ENCODE data around the gene RBM6. TPM values are rescaled to one million over a fixed set of nuclear protein-coding genes. Genes with fewer than 3 reads are reported as not detected.

The RBM6 gene
- total RNA-seq, 2 experiments from 2014 or later: 99.3 to 106 TPM

GRCh38 chr3:49911611-49912010, 28.3 kb upstream of the RBM6 start:
- DNase-seq (no peak), ATAC-seq (ENCODE audit: poor library complexity) (no peak)
- CTCF ChIA-PET: no interaction called here
- Histone ChIP-seq H3K4me3 (ENCODE audit: low read length) (no peak overlapping the region), H3K36me3 (ENCODE audit: insufficient read depth, low read length) (peaks cover 38% of the 10 kb centered on the region), H3K9me3 (ENCODE audit: control insufficient read depth in 1 of 2, insufficient read depth in 1 of 2, low read length in 2 of 2) (no peaks in the 10 kb centered on the region), H3K27me3 (ENCODE audit: control insufficient read depth in 1 of 2, insufficient read depth in 2 of 2, low read length in 2 of 2) (no peaks in the 10 kb centered on the region), H3K4me1 (ENCODE audit: insufficient read depth, low read length) (peaks cover 5% of the 10 kb centered on the region), H3K27ac (ENCODE audit: low read depth in 1 of 2, low read length in 2 of 2) (no peak overlapping the region)
- TF ChIP-seq CTCF (IDR thresholded peaks at IDR 0.05): no peak
- no peak overlapping the region for H3K27ac Mint-ChIP-seq
- no peaks in the 10 kb centered on the region for H3K9me3 Mint-ChIP-seq
- H3K27me3 Mint-ChIP-seq: no peaks in the 10 kb centered on the region
- no peak overlapping the region for H3K4me3 Mint-ChIP-seq
- POLR2A ChIA-PET: no interaction called here
- intact Hi-C loops (cut with DNase I, micrococcal nuclease): loop anchor here in 1 of 2 experiments (5.0 kb wide), 1 partner anchor 39 kb away; no protein-coding TSS in a partner anchor
- peaks cover 8% of the 10 kb centered on the region for H3K4me1 Mint-ChIP-seq (ENCODE audit: low read depth)
- H3K36me3 Mint-ChIP-seq (ENCODE audit: low read depth): peaks cover 38% of the 10 kb centered on the region

GRCh38 chr3:49912881-49913281, 27.1 kb upstream of the RBM6 start:
- H3K27me3 ChIP-seq (ENCODE audit: control insufficient read depth in 1 of 2, insufficient read depth in 2 of 2, low read length in 2 of 2): no peaks in the 10 kb centered on the region
- H3K27ac ChIP-seq (ENCODE audit: low read depth in 1 of 2, low read length in 2 of 2): no peak overlapping the region
- no peaks in the 10 kb centered on the region for H3K9me3 ChIP-seq (ENCODE audit: control insufficient read depth in 1 of 2, insufficient read depth in 1 of 2, low read length in 2 of 2)
- Mint-ChIP-seq H3K4me1 (ENCODE audit: low read depth) (no peaks in the 10 kb centered on the region), H3K4me3 (no peak overlapping the region), H3K27ac (no peak overlapping the region), H3K9me3 (no peaks in the 10 kb centered on the region), H3K27me3 (no peaks in the 10 kb centered on the region), H3K36me3 (ENCODE audit: low read depth) (peaks cover 38% of the 10 kb centered on the region)
- no peak for TF ChIP-seq CTCF (IDR thresholded peaks at IDR 0.05)
- peaks cover 41% of the 10 kb centered on the region for H3K36me3 ChIP-seq (ENCODE audit: insufficient read depth, low read length)
- ATAC-seq (ENCODE audit: poor library complexity) (no peak), DNase-seq (no peak)
- H3K4me1 ChIP-seq (ENCODE audit: insufficient read depth, low read length): no peaks in the 10 kb centered on the region
- intact Hi-C loops (cut with DNase I, micrococcal nuclease): loop anchor here in 1 of 2 experiments (5.0 kb wide), 1 partner anchor 41 kb away; no protein-coding TSS in a partner anchor
- POLR2A ChIA-PET: no interaction called here
- CTCF ChIA-PET: no interaction called here
- H3K4me3 ChIP-seq (ENCODE audit: low read length): no peak overlapping the region

- H3K27me3 Mint-ChIP-seq: no peaks in the 10 kb centered on the region
- Histone ChIP-seq H3K27ac (ENCODE audit: low read depth in 1 of 2, low read length in 2 of 2) (no peak overlapping the region), H3K4me1 (ENCODE audit: insufficient read depth, low read length) (peaks cover 2% of the 10 kb centered on the region), H3K9me3 (ENCODE audit: control insufficient read depth in 1 of 2, insufficient read depth in 1 of 2, low read length in 2 of 2) (no peaks in the 10 kb centered on the region), H3K4me3 (ENCODE audit: low read length) (no peak overlapping the region), H3K36me3 (ENCODE audit: insufficient read depth, low read length) (peaks cover 29% of the 10 kb centered on the region), H3K27me3 (ENCODE audit: control insufficient read depth in 1 of 2, insufficient read depth in 2 of 2, low read length in 2 of 2) (no peaks in the 10 kb centered on the region)
- no peak for TF ChIP-seq CTCF (IDR thresholded peaks at IDR 0.05)
- no peak overlapping the region for H3K27ac Mint-ChIP-seq
- no peak for ATAC-seq (ENCODE audit: poor library complexity)
- DNase-seq: no peak
- H3K36me3 Mint-ChIP-seq (ENCODE audit: low read depth): peaks cover 30% of the 10 kb centered on the region
- intact Hi-C loops (cut with DNase I, micrococcal nuclease): loop anchor here in 1 of 2 experiments (5.0 kb wide), 1 partner anchor 43 kb away; no protein-coding TSS in a partner anchor
- ChIA-PET CTCF (no interaction called here), POLR2A (no interaction called here)
- no peak overlapping the region for H3K4me3 Mint-ChIP-seq
- H3K4me1 Mint-ChIP-seq (ENCODE audit: low read depth): no peaks in the 10 kb centered on the region
- H3K9me3 Mint-ChIP-seq: no peaks in the 10 kb centered on the region
Observed at GRCh38 chr3:49914906-49915305, 25.0 kb upstream of the RBM6 start.

Data from CD4-positive, alpha-beta T cell (primary cell).